Esophagus squamous epithelium (tissue), 5 donors: Measurements from ENCODE around the gene SLAMF9. TPM values are rescaled to one million over a fixed set of nuclear protein-coding genes. Genes with fewer than 3 reads are reported as not detected.

Experiments
- DNase-seq: peaks from one replicate; lab custom pipeline; 2025; lab: John Stamatoyannopoulos, UW
- H3K27ac ChIP-seq, 4 donors: fragments of 200-600 bp; sonication (generic); one replicate each; pipeline ENCODE4 v1.5.1; 2016 to 2019; ENCODE audit warnings: mild to moderate bottlenecking in 1 of 4
- H3K27me3 ChIP-seq, 4 donors: fragments of 200-600 bp; sonication (generic); 1 replicate in 3 of 4; 2 replicates in 1 of 4; pipeline versions ENCODE4 v1.5.1 to v1.6.0; 2017 to 2021; ENCODE audit warnings: antibody characterized with exemption in 1 of 4
- H3K36me3 ChIP-seq, 3 donors: fragments of 200-600 bp; sonication (generic); one replicate each; pipeline ENCODE4 v1.5.1; 2016 to 2019
- H3K4me1 ChIP-seq, 3 donors: fragments of 200-600 bp; sonication (generic); one replicate each; pipeline ENCODE4 v1.5.1; 2017 to 2019
- H3K4me3 ChIP-seq, 4 donors: fragments of 200-600 bp; sonication (generic); 1 replicate in 3 of 4; 2 replicates in 1 of 4; pipeline ENCODE4 v1.5.1; 2016 to 2019; ENCODE audit warnings: mild to moderate bottlenecking in 2 of 4, moderate library complexity in 1 of 4
- H3K9me3 ChIP-seq, 3 donors: fragments of 200-600 bp; sonication (generic); one replicate each; pipeline ENCODE4 v1.5.1; 2016 to 2019
- CTCF ChIP-seq, 6 experiments: fragments of 450-650 bp in 4 of 6; fragments of 200-600 bp in 2 of 6; sonication (generic) in 2 of 6; IDR thresholded peaks; one replicate each; pipeline ENCODE4 v1.5.1; 2016 to 2019; ENCODE audit warnings: antibody characterized with exemption in 6 of 6, mild to moderate bottlenecking in 4 of 6, moderate library complexity in 4 of 6
- POLR2A ChIP-seq, 4 donors: fragments of 450-650 bp; IDR thresholded peaks; one replicate each; pipeline ENCODE4 v1.6.1; 2017; ENCODE audit warnings: antibody characterized with exemption in 4 of 4, mild to moderate bottlenecking in 4 of 4, moderate library complexity in 3 of 4
- WGBS, 2 donors: methylation state at CpG; one replicate each; pipeline ENCODE4 v1.1.5; 2018; 5-methylcytosine and 5-hydroxymethylcytosine counted together
- intact Hi-C: fragments of 100-400 bp; cut with DNase I; formaldehyde crosslinking; loops from one replicate; pipeline ENCODE4 v1.15.0; 2022
- total RNA-seq, 4 donors: library from RNA; depleted of rRNA; stranded (reverse); fragments of >200 nt; gene quantifications; one replicate each; pipeline ENCODE4 v1.1.0, GENCODE V29; 2016
- donor health status: DM: yes; HTN: yes; CAD: no.

SLAMF9 gene
- total RNA-seq, 4 donors from 2014 or later, result 0.92 to 0.99 TPM; not detected in 2

- no peak overlapping the region for H3K4me3 ChIP-seq
- no peaks in the 10 kb centered on the region for H3K36me3 ChIP-seq
- TF ChIP-seq CTCF (IDR thresholded peaks at IDR 0.05) (no peak), POLR2A (IDR thresholded peaks at IDR 0.05) (no peak)
- no peak for DNase-seq
- H3K27ac ChIP-seq, result no peak overlapping the region
- H3K4me1 ChIP-seq, result no peaks in the 10 kb centered on the region
- H3K27me3 ChIP-seq, result peaks cover 0 to 6% (median 0%) of the 10 kb centered on the region in 4 donors
- H3K9me3 ChIP-seq, result no peaks in the 10 kb centered on the region
- 81 to 94% methylated on average over 3 to 4 of the region's 8 CpGs for WGBS, 2 donors
- intact Hi-C loops, result no loop called here
Observed at GRCh38 chr1:159972443-159973205, 18.6 kb upstream of the SLAMF9 start.

- no peak overlapping the region for H3K4me3 ChIP-seq
- H3K9me3 ChIP-seq, result no peaks in the 10 kb centered on the region
- DNase-seq, result no peak
- 73 to 76% methylated on average over 7 to 8 of the region's 9 CpGs for WGBS, 2 donors
- intact Hi-C loops, result no loop called here
- no peaks in the 10 kb centered on the region for H3K4me1 ChIP-seq
- TF ChIP-seq CTCF (IDR thresholded peaks at IDR 0.05), result no peak
- TF ChIP-seq POLR2A (IDR thresholded peaks at IDR 0.05), result no peak
- H3K27me3 ChIP-seq, result peaks cover 0 to 6% (median 0%) of the 10 kb centered on the region in 4 donors
- no peaks in the 10 kb centered on the region for H3K36me3 ChIP-seq
- no peak overlapping the region for H3K27ac ChIP-seq
Observed at GRCh38 chr1:159970932-159971342, 16.9 kb upstream of the SLAMF9 start.

GRCh38 chr1:159968901-159969300 lies 14.9 kb upstream of the SLAMF9 start:
- intact Hi-C loops, result no loop called here
- Histone ChIP-seq H3K9me3 (no peaks in the 10 kb centered on the region), H3K36me3 (no peaks in the 10 kb centered on the region), H3K4me3 (no peak overlapping the region), H3K27me3 (peaks cover 0 to 6% (median 0%) of the 10 kb centered on the region in 4 donors), H3K4me1 (peaks cover 0 to 12% (median 0%) of the 10 kb centered on the region in 3 donors), H3K27ac (no peak overlapping the region)
- DNase-seq, result no peak
- whole genome bisulfite sequencing, 2 donors, result 82 to 89% methylated on average over 3 of the region's 3 CpGs
- TF ChIP-seq POLR2A (IDR thresholded peaks at IDR 0.05) (no peak), CTCF (IDR thresholded peaks at IDR 0.05) (no peak)

GRCh38 chr1:159965263-159965662 lies 11.2 kb upstream of the SLAMF9 start:
- Histone ChIP-seq H3K4me1 (peaks cover 3 to 42% (median 3%) of the 10 kb centered on the region in 3 donors), H3K4me3 (no peak overlapping the region), H3K27me3 (peaks cover 0 to 6% (median 0%) of the 10 kb centered on the region in 4 donors), H3K36me3 (no peaks in the 10 kb centered on the region), H3K27ac (no peak overlapping the region), H3K9me3 (no peaks in the 10 kb centered on the region)
- no peak for DNase-seq
- intact Hi-C loops, result no loop called here
- TF ChIP-seq POLR2A (IDR thresholded peaks at IDR 0.05), result no peak
- TF ChIP-seq CTCF (IDR thresholded peaks at IDR 0.05), result no peak
- WGBS, 2 donors, result 86 to 88% methylated on average over 2 of the region's 2 CpGs

GRCh38 chr1:159964144-159964543 lies 10.1 kb upstream of the SLAMF9 start:
- H3K4me3 ChIP-seq, result no peak overlapping the region
- no peaks in the 10 kb centered on the region for H3K9me3 ChIP-seq
- WGBS, 2 donors, result 20 to 57% methylated on average over 1 to 2 of the region's 3 CpGs

More at GRCh38 chr1:159964144-159964543, 10.1 kb upstream of the SLAMF9 start:
- no peak for TF ChIP-seq POLR2A (IDR thresholded peaks at IDR 0.05)
- peaks cover 3 to 52% (median 4%) of the 10 kb centered on the region in 3 donors for H3K4me1 ChIP-seq
- no peak for DNase-seq
- intact Hi-C loops, result no loop called here
- no peak overlapping the region for H3K27ac ChIP-seq
- H3K27me3 ChIP-seq, result no peaks in the 10 kb centered on the region
- no peaks in the 10 kb centered on the region for H3K36me3 ChIP-seq
